Dermis microvascular lymphatic vessel endothelial cell (primary cell): ENCODE data around the gene KRTAP5-7. TPM values are rescaled to one million over a fixed set of nuclear protein-coding genes. Genes with fewer than 3 reads are reported as not detected.
"Not testable (repeated sequence)": the region's sequence is repeated elsewhere in the genome, so short reads cannot be mapped to it uniquely, and the experiment has no call there.

ENCODE experiments used
- DNase-seq, 2 donors: peaks; one replicate each; pipeline versions ENCODE4 v3.0.0 to v3.0.0-alpha.2; 2010; ENCODE audit warnings: low read depth in 2 of 2
- total RNA-seq: library from RNA; depleted of rRNA; stranded (reverse); fragments of >200 nt; gene quantifications from 2 replicates; pipeline ENCODE4 v1.2.1, GENCODE V29; 2014

The KRTAP5-7 gene
- total RNA-seq, 1 donor from 2014 or later = not detected

DNA sequence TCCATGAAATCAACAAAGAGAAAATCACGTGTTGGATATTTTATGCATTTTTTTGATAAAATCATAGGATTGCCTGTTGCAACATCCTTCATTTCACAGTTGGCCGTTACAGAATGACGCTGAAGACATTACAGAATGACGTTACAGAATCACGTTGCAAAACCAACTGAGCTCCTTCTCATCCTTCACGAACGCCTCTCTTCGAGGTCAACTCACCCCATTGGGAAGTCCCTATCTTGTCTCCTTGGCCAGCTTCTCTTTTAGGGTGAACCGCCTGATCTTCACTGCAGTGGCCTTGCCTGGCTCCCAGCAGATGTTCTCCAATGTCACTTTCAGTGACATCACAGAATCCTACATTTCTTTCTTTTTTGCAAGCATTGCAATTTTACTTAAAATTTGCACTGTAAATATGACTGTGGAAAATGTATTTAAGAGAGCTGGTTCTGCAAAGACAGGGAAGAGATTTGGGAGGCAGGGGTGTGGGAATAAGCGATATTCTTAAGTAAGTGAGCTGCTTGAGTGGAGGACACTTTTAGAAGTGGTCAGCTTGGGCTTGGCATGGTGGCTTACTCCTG is 5.1 kb downstream of the KRTAP5-7 start:
- DNase-seq = no peak

DNA sequence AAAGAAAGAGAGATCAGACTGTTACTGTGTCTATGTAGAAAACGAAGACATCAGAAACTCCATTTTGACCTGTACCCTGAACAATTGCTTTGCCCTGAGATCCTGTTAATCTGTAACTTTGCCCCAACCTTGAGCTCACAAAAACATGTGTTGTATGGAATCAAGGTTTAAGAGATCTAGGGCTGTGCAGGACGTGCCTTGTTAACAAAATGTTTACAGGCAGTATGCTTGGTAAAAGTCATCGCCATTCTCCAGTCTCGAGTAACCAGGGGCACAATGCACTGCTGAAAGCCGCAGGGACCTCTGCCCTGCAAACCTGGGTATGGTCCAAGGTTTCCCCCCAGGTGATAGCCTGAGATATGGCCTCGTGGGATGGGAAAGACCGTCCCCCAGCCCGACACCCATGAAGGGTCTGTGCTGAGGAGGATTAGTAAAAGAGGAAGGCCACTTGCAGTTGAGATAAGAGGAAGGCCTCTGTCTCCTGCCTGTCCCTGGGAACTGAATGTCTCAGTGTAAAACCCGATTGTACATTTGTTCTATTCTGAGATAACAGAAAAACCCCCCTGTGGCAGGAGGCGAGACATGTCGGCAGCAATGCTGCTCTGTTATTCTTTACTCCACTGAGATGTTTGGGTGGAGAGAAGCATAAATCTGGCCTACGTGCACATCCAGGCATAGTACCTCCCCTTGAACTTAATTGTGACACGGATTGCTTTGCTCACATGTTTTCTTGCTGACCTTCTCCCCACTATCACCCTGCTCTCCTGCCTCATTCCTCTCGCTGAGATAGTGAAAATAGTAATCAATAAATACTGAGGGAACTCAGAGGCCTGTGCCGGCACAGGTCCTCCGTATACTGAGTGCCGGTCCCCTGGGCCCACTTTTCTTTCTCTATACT is 7.9 kb downstream of the KRTAP5-7 start:
- DNase-seq = not testable (repeated sequence)

DNA sequence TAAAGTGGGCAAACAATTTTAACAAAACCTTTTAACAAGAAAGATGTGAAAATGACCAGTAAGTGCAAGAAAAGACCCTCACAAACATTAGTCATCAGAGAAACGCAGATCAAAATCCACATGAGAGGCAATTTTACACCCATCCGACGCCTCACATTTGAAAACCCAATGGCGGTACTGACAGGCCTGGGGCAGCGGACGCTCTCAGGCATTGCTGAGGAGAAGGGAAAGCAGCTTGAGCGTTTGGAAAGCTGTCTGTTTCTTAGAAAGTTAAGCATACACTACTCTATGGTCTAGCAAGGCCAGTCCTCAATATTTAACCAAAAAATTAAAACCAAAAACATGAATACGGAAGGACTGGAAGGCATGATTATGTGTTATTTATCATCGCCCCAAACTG is 8.8 kb downstream of the KRTAP5-7 start:
- no peak for DNase-seq

DNA sequence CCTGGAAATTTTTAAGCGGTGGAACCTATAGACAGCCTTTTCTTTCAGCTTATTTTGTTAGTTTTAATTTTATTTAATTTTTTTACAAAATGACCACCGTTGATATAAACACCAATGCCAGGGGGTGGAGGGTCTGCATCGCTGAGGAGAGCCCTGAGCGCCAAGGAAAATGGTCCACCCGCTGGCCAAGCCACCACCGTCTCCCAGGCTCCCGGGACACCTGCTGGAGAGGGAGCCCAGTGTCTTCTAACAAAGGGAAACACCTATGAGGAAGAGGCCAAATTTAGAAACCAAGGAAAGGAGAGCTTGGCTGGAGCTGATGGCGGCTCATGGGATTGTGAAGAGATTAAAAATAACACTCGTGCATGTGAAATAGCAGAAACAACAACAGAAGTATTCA is 10.5 kb downstream of the KRTAP5-7 start:
- DNase-seq = no peak

DNA sequence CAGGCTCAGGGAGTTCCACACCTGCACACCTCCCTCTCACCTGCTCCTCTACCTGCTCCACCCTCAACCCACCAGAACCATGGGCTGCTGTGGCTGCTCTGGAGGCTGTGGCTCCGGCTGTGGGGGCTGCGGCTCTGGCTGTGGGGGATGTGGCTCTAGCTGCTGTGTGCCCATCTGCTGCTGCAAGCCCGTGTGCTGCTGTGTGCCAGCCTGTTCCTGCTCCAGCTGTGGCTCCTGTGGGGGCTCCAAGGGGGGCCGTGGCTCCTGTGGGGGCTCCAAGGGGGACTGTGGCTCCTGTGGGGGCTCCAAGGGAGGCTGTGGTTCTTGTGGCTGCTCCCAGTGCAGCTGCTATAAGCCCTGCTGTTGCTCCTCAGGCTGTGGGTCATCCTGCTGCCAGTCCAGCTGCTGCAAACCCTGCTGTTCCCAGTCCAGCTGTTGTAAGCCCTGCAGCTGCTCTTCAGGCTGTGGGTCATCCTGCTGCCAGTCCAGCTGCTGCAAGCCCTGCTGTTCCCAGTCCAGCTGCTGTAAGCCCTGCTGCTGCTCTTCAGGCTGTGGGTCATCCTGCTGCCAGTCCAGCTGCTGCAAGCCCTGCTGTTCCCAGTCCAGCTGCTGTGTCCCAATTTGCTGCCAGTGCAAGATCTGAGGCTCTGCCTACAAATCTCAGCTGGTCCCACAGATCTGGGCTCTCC is 11.1 kb downstream of the KRTAP5-7 start, which contains the start of gene KRTAP5-8:
Gene KRTAP5-8 (plus strand): TSS at position 49 of the 689 bp plus-strand sequence. CDS start 31 bp downstream, at position 80.
- DNase-seq = not testable (repeated sequence)

DNA sequence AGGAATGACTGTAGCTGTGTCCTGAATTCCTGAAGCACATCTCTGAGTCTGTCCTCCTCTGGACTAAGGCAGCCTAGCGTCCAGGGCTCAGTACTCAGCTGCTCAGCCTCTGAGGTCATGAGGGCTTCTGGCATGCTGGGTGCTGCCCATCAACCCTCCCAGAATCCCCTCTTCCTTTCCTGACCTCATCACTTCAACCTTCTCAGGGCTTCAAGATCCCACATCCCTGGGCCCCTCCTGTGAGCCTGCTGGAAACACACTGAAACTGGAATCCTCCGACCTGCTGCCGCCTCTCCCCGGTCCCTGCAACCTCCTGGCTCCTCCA is 11.6 kb downstream of the KRTAP5-7 start:
- no peak for DNase-seq

DNA sequence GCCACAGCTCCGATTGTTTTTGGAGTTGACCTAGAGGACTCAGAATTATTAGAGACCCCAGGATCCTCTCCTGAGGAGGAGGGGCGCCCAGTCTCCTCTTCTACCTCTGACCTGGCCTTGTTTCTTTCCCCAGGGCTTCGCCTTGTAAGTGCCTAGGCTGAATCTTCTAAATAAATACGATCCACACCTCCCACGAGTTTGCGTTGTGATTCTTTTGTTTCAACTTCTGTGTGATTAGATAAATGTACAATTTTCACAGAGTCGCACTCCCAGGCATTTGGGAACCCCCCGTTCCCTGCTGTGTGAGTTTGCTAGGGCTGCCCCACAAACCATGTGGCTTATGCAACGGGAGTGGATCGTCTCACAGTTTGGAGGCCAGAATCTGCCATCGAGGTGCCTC is 11.9 kb downstream of the KRTAP5-7 start:
- no peak for DNase-seq

DNA sequence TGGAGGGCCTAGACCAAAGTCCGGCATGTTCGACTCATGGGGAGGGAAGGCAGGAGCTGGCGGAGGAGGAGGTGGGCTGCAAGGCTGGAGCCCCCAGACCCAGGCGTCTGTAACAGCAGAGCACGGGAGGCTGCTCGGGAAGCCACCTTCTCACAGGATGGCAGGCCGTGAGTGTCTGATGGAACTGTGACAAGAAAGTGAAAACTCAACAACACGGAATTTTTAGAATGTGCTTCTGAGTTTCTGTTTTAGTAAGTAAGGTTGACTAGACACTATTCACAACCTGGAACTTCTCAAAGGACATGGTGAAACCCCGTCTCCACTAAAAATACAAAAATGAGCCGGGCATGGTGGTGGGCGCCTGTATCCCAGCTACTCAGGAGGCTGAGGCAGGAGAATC is 12.9 kb downstream of the KRTAP5-7 start:
- not testable (repeated sequence) for DNase-seq

DNA sequence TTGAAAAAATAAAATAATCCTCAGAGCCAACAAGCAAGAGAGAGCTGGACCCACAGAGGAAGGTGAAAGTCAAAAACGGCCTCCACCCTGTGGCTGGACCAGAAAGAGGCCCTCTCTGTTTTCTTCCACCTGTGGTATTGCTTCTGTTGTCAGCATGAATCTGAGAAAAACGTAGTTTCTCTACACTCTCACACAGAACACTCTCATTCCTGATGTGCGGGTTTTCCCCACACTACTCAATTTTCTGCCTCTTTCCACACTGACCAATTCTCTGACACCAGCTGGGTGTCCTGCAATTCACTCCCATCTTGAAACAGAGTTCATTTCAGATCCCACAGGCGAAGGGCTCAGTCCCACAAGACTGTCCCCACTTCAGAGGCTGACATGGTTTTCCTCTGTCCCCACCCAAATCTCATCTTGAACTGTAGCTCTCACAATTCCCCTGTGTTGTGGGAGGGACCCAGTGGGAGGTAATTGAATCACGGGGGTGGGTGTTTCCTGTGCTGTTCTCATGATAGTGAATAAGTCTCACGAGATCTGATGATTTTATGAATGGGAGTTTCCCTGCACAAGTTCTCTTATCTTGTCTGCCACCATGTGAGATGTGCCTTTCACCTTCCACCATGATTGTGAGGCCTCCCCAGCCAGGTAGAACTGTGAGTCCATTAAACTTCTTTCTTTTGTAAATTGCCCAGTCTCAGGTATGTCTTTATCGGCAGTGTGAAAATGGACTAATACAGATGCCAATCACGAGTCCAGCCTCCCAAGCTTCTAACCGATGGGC is 13.6 kb downstream of the KRTAP5-7 start:
- not testable (repeated sequence) for DNase-seq

DNA sequence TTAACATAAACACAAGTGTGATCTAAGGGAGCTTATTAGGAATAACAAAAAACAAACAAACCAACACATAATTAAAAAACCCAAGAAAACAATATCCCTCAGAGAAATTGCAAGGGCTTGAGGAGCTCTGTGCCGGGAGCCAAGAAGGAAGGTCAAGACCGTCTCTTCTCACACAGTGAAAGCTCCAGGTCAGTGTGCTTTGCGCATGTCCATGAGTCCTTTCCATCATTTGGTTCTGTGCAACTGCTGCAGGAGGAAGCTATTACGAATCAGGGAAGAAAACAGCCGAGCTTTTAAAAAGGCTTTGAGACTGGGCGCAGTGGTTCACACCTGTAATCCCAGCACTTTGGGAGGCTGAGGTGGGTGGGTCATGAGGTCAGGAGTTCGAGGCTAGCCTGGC is 15.3 kb downstream of the KRTAP5-7 start:
- no peak for DNase-seq

DNA sequence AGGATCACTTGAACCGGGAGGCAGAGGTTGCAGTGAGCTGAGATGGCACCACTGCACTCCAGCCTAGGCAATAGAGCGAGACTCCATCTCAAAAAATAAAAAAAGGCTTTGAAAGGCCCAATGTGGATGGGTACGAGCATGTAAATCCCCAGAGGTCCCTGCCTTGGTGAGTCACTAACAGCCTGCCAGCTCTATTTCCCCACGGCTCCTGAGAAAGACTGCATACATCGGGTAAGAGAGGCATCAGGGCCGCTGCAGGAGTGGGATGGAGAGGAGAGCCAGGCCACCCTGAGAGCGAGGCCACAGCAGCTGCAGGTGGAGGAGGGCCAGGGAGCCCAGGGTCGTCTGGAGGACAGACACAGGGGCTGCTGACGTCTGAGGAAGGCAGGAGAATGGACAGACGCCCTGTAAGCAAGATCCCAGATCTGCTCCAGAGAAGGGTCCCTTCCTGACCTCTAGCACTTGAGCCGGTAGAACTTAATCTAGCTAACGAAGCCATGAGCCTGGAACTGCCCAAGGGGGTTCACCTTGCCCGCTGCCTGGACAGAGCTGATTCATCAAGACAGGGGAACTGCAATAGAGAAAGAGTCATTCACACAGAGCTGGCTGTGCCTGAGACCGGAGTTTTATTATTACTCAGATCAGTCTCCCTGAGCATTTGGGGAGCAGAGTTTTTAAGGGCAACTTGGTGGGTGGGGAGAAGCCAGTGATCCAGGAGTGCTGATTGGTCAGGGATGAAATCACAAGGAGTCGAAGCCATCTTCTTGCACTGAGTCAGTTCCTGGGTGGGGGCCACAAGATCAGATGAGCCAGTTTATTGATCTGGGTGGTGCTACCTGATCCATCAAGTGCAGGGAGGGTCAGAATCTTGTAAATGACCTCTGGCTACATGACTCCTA is 16.1 kb downstream of the KRTAP5-7 start:
- DNase-seq = no peak

DNA sequence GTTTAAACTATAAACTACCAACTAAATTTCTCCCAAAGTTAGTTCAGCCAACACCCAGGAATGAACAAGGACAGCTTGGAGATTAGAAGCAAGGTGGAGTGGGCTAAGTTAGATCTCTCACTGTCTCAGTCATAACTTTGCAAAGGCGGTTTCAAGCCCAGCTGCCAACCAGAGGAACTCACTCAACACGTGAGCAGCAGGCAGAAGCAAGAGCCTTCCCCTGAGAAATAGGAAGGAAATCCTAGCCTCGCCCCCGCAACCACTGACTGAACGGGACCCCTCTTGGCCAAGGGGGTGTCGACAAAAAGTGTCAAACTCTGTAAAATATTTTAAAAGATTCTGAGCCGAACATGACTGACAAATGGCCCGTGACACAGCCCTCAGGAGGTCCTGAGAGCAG is 16.8 kb downstream of the KRTAP5-7 start:
- no peak for DNase-seq

DNA sequence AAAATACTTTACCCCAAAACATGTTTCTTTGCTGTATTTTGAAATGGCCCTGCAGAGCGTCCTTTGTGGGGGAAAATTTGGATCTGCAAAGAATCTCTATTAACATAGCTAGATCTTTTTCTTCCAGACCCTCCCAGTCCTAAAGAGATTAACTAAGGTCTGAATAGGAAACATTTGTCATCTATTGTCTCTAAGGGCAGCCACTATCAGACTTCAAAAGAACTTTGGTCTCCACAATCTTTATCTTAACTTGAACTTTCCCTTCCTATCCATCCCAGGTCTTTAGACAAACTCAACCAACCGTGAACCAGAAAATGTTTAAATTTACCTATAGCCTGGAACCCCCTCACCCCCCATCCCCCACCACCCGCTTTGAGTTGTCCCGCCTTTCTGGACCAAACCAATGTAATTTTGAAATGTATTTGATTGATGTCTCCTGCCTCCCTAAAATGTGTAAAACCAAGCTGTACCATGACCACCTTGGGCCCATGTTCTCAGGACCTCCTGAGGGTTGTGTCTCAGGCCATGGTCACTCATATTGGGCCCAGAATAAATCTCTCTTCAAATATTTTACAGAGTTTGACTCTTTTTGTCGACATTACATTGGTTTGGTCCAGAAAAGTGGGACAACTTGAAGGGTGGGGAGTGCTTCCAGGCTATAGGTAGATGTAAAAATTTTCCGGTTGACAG is 17.6 kb downstream of the KRTAP5-7 start:
- DNase-seq = no peak

DNA sequence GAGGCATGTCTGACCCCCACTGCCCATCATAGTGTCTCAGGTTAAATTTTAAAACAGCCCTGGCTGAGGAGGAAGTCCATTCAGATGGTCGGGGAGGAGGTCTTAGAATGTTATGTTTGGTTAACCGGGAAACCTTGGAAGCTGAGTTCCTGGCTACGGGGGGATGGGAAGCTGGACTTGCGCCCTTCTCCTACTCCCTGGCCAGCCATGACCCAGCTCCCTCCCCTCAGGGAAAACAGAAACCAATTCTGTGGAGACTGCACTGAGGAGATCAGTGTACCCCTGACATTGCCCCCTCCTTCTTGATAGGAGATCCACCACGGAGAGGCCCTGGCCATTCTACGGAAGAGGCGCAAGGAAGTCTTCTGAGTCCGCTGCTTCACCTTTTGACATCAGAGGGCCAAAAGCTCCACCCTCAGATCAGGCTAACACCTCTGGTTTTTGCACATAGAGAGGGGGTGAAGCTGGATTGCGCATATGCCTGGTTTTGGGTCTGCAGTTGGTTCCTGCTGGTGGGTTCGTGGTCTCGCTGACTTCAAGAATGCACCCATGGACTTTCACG is 18.4 kb downstream of the KRTAP5-7 start:
- no peak for DNase-seq

DNA sequence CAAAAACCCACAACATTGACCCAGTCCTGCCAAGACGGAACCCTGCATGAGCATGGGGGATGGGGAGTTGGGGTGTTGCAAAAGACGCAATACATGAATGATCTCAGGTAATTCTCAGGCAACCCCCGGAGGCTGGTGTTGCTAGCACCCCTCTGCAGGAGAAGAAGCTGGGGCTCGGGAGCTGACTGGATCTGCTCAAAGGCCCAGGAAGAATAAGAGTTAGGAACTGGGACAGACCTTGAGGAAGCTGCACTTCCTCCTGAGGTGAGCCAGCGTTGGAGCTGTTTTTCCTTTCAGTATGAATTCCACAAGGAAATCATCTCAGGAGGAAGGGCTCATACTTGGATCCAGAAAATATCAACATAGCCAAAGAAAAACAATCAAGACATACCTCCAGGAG is 21.1 kb downstream of the KRTAP5-7 start, which contains the start of gene KRTAP5-9:
Gene KRTAP5-9 (plus strand): TSS at position 301 of the 400 bp plus-strand sequence. CDS start 238 bp downstream, outside the sequence.
- DNase-seq = no peak

DNA sequence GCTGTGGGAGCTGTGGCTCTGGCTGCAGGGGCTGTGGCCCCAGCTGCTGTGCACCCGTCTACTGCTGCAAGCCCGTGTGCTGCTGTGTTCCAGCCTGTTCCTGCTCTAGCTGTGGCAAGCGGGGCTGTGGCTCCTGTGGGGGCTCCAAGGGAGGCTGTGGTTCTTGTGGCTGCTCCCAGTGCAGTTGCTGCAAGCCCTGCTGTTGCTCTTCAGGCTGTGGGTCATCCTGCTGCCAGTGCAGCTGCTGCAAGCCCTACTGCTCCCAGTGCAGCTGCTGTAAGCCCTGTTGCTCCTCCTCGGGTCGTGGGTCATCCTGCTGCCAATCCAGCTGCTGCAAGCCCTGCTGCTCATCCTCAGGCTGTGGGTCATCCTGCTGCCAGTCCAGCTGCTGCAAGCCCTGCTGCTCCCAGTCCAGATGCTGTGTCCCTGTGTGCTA is 21.7 kb downstream of the KRTAP5-7 start:
- DNase-seq = no peak

DNA sequence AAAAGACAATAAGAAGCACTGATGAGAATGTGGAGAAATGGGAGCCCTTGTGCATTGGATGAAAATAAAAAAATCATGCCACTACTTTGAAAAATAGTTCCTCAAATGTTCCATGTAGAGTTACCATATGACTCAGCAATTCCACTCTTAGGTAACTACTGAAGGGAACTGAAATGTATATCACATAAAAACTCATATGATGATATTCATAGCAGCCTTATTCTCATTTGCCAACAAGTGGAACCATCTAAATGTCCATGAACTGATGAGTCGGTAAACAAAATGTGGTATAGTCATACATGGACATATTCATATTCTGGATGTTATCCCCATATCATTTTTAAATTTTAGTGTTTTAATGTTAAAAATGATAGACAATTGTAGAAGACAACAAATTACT is 24.6 kb downstream of the KRTAP5-7 start:
- no peak for DNase-seq

DNA sequence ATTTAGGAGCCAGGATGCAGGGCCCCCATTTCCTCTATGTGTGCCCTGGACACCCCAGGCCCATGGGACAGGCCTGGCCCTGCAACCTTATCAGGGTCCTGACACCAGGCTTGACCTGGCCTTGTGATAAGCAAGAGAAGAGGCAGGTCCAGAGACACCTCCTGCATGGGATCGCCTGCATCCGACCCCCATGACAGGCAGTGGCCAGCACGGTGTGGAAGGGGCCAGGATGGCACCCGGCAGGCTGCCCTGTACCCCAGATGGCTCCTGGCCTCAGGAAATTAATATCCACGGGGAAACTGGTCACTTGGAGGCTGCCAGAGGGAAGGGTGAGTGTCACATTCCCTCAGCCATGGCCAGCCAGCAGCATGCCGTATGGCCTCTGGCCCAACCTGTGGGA is 27.9 kb downstream of the KRTAP5-7 start:
- DNase-seq = no peak

DNA sequence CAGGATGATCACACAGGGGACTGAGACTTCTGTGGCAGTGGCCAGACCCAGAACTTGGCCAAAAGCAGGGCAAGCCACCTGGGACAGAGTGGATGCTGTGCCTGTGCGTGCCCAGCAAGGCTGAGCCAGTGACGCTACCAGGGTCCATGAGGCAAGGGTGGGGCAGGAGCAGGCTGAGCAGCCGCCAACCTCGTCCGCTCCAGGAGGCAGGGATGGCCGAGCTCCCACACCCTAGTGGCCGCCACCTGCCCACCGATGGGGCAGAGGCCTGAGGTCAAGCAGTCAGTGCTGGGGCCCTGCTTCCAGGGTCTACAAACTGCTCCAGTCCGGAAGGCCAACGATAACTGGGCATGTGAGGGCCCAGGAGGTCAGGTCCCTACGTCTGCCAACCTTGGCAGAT is 28.4 kb downstream of the KRTAP5-7 start:
- DNase-seq = no peak

DNA sequence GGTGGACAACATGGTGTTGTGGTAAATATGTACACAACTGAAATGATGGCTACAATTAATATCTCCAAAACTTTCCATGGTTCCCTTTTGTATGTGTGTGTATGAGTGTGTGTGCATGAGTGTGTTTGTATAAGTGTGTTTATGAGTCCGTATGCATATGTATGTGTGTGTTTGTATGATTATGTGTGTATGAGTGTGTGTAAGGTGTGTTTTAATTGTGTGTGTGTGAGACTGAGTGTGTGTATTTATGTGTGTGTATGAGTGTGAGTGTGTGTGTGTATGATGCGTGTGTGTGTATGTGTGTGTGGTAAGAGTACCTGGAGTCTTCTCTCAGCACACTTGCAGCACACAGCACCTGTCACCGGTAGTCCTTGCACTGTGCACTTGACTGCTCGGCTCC is 29.0 kb downstream of the KRTAP5-7 start:
- DNase-seq = no peak
